Keratinocyte (primary cell): ENCODE data around the gene NAMPT.

ENCODE experiments used
- EZH2 ChIP-seq: IDR thresholded peaks from one replicate; pipeline ENCODE4 v1.6.1; 2012; ENCODE audit warnings: inconsistent platforms, mild to moderate bottlenecking, low read length, moderate library complexity
- TF ChIP-seq, protein P1 (sequence below), 3 experiments: IDR thresholded peaks in 1 of 3; conservative IDR thresholded peaks in 1 of 3; optimal IDR thresholded peaks in 1 of 3; 2 replicates in 2 of 3; 3 replicates in 1 of 3; pipeline versions ENCODE3 to v1.5.1; 2011; ENCODE audit warnings: low read length in 3 of 3, mild to moderate bottlenecking in 3 of 3, moderate library complexity in 2 of 3, control low read depth in 1 of 3, inconsistent platforms in 1 of 3; ENCODE audit not compliant: insufficient read depth in 2 of 3; ENCODE audit errors: extremely low read depth in 1 of 3

DNA sequence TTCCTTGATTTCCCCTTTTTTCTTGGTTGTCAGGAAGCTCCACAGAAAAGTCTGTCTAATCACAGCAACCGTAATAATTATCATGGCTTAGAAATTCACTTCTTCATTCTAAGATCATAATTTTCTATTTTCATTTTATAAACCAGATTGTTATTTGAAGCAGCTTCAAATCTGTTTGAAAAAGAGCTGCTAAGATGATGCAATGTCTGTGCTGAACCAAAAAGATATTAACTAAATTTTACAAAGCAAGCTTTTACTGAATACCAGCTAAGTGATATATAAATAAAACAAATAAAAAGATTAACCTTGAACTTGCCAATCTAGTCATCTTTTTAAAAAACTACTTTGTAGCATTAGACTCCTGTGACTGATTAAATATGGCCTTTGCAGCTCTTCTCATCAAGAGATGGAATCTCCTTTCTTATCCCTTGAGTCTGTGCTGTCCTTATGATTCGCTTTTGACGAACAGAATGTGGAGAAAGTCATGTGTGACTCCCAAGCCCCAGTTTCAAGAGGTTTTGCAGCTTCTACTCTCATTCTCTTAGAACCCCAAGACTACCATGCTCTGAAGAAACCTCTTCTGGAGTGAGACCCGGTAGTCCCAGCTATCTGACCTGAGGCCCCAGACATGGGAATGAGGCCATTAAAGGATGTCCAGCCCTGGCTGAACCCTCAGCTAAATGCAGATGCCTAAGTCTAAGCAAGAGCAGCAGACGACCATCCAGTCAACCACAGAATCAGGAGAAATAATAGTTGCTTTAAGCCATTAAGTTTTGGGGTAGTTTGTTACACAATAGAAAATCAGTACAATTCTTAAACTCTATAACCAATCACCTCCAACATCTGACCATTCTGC is 14.4 kb downstream of the NAMPT start:
- TF ChIP-seq, protein P1, sequence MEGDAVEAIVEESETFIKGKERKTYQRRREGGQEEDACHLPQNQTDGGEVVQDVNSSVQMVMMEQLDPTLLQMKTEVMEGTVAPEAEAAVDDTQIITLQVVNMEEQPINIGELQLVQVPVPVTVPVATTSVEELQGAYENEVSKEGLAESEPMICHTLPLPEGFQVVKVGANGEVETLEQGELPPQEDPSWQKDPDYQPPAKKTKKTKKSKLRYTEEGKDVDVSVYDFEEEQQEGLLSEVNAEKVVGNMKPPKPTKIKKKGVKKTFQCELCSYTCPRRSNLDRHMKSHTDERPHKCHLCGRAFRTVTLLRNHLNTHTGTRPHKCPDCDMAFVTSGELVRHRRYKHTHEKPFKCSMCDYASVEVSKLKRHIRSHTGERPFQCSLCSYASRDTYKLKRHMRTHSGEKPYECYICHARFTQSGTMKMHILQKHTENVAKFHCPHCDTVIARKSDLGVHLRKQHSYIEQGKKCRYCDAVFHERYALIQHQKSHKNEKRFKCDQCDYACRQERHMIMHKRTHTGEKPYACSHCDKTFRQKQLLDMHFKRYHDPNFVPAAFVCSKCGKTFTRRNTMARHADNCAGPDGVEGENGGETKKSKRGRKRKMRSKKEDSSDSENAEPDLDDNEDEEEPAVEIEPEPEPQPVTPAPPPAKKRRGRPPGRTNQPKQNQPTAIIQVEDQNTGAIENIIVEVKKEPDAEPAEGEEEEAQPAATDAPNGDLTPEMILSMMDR (optimal IDR thresholded peaks at IDR 0.05 in 1 of 3, IDR thresholded peaks at IDR 0.05 in 1 of 3, conservative IDR thresholded peaks at IDR 0.05 in 1 of 3; ENCODE audit: extremely low read depth in 1 of 3, insufficient read depth in 2 of 3, low read length in 3 of 3), result no peak
- no peak for TF ChIP-seq EZH2
